Inferior parietal cortex (tissue), 1 donor: ENCODE results near the gene DEXI.
"Not testable (repeated sequence)": the region's sequence is repeated elsewhere in the genome, so short reads cannot be mapped to it uniquely, and the experiment has no call there.

ENCODE experiments used
- DNase-seq: peaks from one replicate; pipeline ENCODE4 v3.0.0-alpha.2; 2016; ENCODE audit errors: extremely low spot score

Gene DEXI

DNA sequence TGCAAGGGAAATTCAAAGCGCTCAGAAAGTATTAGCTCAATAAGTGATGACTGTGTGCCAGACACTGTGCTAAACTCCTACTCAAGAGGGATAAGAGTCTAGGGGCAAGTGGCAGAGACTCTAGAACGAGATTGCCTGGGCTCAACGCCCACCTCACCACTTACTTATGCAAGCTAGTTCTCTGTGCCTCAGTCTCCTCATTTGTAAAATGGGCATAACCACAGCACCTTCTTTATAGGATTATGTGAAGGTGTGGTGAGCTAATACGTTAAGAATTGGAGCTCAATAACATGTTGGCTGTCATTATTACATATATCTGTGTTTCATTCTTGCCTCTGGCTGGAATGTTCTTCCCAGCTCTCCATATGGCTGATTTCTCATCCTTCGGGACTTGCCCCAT, 15.4 kb downstream of the DEXI start:
- DNase-seq: no peak

DNA sequence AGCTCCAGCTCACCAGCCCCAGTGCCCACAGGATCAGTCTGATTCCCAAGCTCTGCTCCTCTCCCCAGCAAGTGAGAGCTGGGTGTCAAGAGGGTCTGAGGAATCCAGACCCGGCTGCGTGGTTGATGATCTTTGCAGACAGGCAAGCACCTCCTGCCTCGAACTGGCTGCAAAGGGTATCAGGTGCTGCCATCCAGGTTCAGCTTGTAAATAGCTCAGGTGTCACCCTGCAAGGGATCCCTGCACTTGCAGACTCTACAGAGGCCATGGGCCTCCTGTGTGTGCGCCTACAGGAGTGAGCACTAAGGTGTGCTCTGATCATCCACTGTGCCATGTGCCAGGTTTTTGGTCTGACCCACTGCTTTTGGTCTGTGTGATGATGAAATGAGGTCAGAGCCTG, 16.2 kb downstream of the DEXI start:
- no peak for DNase-seq

DNA sequence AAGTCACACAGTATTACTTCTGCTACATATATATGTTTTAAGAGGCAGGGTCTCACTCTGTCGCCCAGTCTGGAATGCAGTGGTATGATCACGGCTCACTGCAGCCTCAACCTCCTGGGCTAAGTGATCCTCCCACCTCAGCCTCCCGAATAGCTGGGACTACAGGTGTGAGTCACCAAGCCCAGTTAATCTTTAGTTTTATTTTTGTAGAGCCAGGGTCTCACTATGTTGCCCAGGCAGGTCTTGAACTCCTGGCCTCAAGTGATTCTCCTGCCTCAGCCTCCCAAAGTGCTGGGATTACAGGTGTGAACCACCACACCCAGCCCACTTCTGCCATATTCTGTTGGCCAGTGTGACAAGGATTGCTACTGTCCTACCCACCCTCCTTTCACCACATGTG, 17.0 kb downstream of the DEXI start:
- not testable (repeated sequence) for DNase-seq

DNA sequence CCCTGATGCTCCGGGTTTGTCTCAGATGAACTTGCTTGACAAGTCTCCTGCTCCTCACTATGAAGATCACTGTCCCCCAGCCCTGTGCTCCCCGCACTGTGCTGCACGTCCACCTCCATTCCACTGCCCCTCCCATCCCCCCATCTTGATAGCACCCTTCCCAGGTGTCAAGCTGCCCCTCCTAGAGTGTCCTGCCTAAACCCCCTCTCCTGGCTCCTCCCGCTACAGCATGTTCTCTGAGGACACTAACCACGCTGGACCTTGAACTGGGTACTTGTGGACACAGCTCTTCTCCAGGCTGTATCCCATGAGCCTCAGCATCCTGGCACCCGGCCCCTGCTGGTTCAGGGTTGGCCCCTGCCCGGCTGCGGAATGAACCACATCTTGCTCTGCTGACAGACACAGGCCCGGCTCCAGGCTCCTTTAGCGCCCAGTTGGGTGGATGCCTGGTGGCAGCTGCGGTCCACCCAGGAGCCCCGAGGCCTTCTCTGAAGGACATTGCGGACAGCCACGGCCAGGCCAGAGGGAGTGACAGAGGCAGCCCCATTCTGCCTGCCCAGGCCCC, 18.5 kb downstream of the DEXI start:
- DNase-seq: no peak

DNA sequence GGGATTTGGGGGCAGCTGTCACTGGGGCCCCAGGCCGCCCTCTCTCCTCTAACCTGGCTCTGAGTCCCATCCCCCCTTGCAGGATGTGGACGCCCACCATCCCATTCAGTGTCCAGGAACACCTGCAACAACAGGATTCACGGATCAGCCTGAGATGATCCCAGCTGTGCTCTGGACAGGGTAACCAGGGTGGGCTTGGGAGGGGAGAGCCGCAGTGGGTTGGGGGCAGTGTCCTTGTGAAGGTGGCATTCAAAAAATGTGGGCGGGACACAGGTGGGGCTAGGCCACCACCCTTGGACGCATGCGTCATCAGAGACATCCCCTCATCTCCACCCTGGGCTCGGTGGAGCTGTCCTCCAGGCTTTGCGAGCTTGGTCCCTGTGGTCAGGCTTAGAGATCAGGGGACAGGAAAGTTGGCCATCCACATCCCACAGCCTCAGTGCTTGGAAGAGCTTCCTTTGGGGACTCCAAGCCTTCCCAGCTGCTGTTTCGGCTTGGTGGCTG, 19.1 kb downstream of the DEXI start:
- no peak for DNase-seq

DNA sequence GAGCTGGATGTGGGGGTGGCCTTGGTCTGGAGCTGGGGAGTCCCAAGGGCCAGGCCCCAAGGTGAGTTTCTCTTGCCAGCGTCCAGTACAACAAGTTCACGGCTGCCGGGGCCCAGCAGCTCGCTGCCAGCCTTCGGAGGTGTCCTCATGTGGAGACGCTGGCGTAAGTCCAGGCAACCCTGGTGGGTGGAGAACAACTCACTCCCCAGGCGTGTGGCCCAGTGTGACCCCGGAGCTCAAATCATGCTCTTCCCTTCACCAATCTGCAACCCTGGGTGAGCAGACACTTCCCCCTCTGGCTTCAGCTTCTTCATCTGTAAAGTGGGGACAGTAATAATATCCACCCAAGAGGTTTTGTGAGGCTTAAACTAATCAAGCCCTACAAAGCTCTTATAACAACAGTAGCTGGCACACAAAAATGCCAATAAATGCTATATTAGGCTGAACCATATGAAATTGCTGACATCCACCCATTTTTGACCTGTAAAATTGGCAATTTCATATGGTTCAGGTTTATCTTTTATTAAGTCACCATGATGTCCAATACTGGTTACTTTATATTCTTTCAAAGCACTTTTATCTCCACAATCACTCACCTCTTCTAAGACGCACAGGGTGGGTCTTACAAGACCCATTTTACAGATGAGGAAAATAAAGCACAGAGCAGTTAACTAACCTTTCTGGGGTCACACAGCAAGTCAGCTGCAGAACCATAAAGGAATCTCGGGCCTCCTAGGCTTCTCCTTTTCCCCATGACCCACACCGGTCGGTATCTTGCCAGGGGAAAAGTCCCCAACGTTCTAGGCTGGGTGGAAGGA, 19.7 kb downstream of the DEXI start:
- DNase-seq: no peak

DNA sequence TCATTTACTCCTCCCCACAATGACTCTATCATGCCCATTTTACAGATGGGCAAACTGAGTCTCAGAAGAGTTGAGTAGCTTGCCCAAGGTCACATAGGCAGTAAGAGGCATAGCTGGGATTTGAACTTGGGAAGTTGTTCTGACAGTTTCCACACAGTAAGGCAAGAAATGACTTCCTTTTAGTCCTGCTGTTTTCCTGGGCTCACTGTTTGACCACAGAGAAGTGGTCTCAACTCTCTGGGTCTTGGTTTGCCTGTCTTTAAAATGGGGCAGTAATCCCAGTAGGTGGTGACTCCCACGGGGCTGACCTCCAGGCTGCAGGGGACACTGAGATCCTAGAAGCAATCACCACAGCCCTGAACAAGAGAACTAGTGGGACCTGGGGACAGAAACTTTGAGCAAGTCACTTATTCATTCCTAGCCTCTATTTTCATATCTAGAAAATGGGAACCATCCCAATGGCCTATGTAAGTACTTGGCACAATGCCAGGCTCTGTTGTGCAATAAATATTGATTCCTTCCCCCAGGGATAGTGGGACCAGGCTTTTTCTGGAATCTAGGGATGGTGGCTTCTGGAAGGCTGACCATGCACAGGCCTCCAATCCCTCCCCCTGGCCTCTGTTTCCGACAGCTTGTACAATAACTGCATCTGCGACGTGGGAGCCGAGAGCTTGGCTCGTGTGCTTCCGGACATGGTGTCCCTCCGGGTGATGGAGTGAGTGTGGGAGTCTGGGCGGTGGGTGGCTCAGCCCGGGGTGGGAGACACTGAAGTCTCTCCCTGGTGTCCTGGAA, 20.5 kb downstream of the DEXI start:
- no peak for DNase-seq

DNA sequence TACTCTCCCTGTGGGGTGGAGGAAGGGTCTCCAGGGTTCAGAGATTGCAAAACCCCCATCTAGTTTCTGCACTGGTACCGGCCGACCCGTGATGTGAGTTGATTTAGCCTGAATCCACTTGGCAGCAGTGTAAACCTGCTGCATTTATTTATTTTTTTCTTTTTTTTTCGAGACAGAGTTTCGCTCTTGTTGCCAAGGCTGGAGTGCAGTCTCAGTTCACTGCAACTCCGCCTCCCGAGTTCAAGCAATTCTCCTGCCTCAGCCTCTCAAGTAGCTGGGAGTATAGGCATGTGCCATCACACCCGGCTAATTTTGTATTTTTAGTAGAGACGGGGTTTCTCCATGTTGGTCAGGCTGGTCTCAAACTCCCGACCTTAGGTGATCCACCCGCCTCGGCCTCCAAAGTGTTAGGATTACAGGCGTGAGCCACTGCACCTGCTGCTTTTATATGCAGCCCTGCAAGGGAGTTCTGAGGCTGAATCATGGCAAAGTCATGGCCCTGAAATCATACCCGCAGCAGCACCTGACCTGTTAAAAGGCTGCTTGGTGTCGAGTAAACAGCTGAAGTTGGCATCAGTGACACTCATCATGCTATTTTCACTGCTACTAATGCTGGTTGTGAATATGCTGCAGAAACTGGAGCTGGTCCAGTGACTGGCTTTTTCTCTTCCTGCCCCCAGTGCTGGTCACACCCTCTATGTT, 21.4 kb downstream of the DEXI start:
- DNase-seq: no peak

DNA sequence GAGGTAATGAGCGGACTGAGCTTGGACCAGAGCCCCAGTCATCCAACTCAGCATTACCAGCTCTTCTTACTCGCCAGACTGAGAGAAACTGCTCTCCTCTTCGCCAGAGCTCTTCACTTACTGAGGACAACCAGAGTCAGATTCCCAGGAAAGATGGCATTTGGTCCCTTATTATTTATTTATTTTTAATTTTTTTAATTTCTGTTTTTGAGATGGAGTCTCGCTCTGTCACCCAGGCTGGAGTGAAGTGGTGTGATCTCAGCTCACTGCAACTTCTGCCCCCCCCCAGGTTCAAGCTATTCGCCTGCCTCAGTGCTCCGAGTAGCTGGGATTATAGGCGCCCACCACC, 23.3 kb downstream of the DEXI start:
- no peak for DNase-seq

DNA sequence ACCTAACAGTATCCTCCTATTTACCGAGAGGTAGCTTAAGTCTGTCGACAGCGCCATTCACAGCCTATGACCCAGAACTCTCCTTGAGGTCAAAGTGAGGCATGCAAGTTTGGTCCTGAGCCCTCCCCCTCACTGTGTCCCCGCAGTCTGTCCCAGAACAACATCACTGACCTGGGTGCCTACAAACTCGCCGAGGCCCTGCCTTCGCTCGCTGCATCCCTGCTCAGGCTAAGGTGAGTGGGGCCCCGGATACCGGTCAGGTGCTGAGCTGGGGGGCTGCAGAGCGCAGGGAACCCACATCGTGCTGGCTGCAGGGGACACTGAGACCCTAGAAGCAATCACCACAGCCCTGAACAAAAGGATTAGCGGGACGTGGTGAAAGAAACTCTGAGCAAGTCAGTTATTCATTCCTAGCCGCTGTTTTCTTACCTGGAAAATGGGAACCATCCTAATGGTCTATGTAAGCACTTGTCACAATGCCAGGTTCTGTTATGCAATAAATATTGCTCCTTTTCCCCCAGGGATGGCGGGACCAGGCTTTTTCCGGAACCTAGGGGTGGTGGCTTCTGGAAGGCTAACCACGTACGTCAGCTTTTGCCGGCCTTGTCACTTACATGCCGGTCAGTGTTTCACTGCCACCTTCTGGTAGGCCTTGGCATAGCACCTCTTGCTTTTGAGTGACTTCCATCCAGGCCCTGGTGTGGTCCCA, 23.8 kb downstream of the DEXI start:
- peak; percentile 97 for DNase-seq

DNA sequence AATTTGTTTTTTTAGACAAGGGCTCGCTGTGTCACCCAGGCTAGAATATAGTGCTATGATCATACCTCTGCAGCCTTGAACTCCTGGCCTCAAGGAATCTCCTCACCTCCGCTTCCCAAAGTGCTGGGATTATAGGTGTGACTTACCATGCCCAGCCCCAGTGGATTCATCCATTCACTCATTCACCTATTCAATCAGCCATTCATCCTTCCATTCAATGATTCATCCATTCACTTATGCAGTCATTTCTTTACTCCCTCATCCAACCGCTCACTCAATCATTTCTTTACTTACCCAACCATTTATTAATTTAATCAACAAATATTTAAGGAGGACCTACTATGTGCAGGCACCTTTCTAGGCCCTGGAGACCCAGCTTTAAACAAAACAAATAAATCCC, 25.7 kb downstream of the DEXI start:
- no peak for DNase-seq

DNA sequence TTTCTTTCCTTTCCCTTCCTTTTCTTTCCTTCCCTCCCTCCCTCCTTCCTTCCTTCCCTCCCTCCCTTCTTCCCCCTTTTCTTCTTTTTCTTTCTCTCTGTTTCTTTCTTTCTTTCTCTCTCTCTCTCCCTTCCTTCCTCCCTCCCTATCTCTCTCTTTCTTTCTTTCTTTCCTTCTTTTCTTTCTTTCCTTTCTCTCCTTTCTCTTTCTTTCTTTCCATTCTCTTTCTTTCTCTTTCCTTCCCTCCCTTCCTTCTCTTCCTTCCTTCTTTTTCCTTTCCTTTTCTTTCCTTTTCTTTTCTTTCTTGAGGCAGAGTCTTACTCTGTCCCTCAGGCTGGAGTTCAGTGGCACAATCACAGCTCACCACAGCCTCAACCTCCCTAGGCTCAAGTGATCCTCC, 31.0 kb downstream of the DEXI start:
- DNase-seq: no peak

DNA sequence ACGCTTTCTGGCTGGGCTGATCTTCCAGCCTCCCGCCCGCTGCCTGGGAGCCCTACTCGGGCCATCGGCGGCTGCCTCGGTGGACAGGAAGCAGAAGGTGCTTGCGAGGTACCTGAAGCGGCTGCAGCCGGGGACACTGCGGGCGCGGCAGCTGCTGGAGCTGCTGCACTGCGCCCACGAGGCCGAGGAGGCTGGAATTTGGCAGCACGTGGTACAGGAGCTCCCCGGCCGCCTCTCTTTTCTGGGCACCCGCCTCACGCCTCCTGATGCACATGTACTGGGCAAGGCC, 34.6 kb downstream of the DEXI start:
- no peak for DNase-seq

DNA sequence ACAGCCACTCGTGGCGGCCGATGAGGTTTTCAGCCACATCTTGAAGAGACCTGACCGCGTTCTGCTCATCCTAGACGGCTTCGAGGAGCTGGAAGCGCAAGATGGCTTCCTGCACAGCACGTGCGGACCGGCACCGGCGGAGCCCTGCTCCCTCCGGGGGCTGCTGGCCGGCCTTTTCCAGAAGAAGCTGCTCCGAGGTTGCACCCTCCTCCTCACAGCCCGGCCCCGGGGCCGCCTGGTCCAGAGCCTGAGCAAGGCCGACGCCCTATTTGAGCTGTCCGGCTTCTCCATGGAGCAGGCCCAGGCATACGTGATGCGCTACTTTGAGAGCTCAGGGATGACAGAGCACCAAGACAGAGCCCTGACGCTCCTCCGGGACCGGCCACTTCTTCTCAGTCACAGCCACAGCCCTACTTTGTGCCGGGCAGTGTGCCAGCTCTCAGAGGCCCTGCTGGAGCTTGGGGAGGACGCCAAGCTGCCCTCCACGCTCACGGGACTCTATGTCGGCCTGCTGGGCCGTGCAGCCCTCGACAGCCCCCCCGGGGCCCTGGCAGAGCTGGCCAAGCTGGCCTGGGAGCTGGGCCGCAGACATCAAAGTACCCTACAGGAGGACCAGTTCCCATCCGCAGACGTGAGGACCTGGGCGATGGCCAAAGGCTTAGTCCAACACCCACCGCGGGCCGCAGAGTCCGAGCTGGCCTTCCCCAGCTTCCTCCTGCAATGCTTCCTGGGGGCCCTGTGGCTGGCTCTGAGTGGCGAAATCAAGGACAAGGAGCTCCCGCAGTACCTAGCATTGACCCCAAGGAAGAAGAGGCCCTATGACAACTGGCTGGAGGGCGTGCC, 35.1 kb downstream of the DEXI start:
- no peak for DNase-seq

DNA sequence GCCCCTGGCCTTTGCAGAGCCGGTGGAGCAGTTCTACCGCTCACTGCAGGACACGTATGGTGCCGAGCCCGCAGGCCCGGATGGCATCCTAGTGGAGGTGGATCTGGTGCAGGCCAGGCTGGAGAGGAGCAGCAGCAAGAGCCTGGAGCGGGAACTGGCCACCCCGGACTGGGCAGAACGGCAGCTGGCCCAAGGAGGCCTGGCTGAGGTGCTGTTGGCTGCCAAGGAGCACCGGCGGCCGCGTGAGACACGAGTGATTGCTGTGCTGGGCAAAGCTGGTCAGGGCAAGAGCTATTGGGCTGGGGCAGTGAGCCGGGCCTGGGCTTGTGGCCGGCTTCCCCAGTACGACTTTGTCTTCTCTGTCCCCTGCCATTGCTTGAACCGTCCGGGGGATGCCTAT, 35.8 kb downstream of the DEXI start:
- DNase-seq: no peak

DNA sequence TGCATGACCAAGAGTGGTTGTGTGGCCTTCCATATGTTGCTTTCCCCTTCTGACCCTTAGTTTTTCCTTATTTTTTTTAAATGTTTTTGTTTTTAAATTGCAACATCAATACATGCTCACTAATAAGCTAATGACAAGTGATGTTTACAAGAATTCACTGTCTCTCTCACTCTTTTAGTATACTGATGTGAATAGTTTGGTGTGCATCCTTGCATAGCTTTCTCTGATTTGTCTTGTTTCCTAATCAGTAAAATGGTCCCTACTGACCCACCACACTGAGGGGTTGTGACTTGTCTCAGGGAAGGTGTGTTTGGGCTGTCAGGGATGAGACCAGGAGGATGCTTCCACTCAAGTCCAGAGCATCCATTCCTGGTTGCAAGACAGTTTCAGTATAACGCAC, 39.3 kb downstream of the DEXI start:
- DNase-seq: no peak

DNA sequence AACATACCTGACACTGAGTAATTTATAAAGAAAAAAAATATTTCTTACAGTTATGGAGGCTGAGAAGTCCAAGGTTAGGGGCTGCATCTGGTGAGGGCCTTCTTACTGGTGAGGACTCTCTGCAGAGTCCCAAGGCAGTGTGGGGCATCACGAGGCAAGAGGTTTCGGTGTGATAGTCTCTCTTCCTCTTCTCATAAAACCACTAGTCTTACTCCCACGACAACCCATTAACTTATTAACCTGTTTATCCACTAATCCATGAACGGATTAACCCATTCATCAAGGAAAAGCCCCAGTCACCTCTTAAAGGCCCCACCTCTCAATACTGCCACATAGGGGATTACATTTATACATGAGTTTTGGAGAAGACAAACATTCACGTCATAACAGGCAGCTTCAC, 45.1 kb downstream of the DEXI start:
- DNase-seq: no peak

DNA sequence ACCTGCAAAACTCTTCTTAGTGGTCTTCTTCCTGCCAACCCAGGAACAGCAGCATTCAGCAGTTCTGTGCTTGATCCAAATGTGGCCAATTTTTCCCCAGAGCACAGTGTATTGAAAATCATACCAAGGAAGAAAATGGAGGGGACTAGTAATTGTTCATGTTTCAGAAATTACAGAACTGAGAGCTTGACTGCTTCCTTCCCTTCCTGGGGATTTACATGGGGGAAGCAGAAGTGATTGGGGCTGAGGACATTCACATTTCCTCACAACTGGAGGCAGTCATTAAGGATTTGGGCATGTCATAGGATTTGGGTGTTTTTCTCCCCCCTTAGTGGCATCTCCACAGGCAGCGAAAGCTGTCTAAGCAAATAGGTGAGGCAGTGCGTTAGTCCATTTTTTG, 45.5 kb downstream of the DEXI start:
- no peak for DNase-seq

DNA sequence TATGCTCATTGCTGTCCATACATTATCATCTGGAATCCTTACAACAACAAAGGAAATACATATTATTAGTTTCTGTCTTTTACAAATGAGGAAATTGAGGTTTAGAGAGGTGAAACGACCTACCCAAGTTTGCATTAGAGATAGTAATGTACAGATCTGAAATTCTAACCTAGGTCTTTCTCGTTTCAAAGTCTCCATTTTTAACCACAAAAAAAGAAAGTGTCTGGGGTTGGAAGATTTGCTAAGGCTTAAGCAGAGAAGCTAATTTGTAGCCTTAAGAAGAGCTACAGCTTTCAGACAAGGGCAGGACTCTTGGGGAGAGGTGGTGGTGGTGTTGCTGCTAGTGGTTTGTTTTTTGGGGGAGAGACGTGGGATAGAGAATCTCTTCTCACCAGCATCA, 46.1 kb downstream of the DEXI start:
- DNase-seq: no peak

DNA sequence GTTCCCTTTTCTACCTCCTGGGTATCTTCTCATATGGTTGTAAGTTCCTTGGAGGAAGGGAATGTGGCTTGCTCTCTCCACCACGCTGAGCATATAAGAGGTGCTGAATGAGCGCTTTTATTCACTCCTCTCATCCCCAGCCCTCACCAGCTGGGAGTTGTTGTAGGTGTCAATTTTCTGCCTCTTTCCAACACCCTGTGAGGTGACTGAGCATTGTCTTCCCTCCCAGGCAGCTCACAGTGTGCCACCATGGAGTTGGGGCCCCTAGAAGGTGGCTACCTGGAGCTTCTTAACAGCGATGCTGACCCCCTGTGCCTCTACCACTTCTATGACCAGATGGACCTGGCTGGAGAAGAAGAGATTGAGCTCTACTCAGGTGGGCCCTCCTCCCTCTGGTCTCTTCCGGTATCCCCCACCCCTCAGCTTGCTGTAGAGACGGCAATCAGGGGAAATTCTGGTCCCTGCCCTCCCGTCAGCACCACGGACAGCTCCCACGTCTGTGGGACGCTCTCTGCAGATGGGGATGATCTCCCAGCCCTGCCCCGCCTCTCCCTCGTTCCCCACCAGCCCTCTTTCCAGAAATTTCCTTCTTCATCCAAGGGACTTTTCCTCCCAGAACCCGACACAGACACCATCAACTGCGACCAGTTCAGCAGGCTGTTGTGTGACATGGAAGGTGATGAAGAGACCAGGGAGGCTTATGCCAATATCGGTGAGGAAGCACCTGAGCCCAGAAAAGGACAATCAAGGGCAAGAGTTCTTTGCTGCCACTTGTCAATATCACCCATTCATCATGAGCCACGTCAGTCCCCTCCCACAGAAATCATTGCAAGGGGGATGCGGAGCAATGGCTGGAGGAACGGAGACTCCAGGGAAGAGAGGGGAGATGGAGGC, 47.0 kb downstream of the DEXI start:
- no peak for DNase-seq
